ENCODE measurements around the gene SLC22A12.

SLC22A12 gene

GRCh38 chr11:64600281-64600992 lies 9.4 kb downstream of the SLC22A12 start:
- no peak overlapping the region for H3K27ac Mint-ChIP-seq

DNA sequence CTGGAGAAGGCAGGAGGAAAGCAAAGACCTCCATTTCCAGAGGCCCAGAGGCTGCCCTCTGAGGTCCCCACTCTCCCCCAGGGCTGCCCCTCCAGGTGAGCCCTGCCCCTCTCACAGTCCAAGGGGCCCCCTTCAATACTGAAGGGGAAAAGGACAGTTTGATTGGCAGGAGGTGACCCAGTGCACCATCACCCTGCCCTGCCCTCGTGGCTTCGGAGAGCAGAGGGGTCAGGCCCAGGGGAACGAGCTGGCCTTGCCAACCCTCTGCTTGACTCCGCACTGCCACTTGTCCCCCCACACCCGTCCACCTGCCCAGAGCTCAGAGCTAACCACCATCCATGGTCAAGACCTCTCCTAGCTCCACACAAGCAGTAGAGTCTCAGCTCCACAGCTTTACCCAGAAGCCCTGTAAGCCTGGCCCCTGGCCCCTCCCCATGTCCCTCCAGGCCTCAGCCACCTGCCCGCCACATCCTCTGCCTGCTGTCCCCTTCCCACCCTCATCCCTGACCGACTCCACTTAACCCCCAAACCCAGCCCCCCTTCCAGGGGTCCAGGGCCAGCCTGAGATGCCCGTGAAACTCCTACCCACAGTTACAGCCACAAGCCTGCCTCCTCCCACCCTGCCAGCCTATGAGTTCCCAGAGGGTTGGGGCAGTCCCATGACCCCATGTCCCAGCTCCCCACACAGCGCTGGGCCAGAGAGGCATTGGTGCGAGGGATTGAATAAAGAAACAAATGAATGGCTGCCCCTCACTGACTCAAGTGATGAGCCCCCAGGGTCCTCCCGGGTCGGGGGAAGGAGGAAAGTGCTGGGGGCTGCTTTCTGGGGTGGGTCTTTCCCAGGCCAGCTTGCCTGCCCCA lies 10.8 kb downstream of the SLC22A12 start:
- no peak overlapping the region for H3K27ac Mint-ChIP-seq

More at GRCh38 chr11:64600281-64600992, 9.4 kb downstream of the SLC22A12 start:
- intact Hi-C loops (cut with micrococcal nuclease), result no loop called here
- Mint-ChIP-seq H3K36me3 (ENCODE audit: low read depth) (no peaks in the 10 kb centered on the region), H3K27me3 (peaks cover 9% of the 10 kb centered on the region), H3K4me3 (no peak overlapping the region), H3K4me1 (ENCODE audit: low read depth) (peaks cover 8% of the 10 kb centered on the region), H3K9me3 (no peaks in the 10 kb centered on the region)

GRCh38 chr11:64602466-64603070 lies 11.5 kb downstream of the SLC22A12 start:
- no peak overlapping the region for H3K27ac Mint-ChIP-seq
- intact Hi-C loops (cut with micrococcal nuclease), result no loop called here
- peaks cover 17% of the 10 kb centered on the region for H3K27me3 Mint-ChIP-seq
- no peaks in the 10 kb centered on the region for H3K36me3 Mint-ChIP-seq (ENCODE audit: low read depth)
- H3K4me3 Mint-ChIP-seq, result no peak overlapping the region
- peaks cover 11% of the 10 kb centered on the region for H3K4me1 Mint-ChIP-seq (ENCODE audit: low read depth)
- H3K9me3 Mint-ChIP-seq, result no peaks in the 10 kb centered on the region

More for the DNA sequence above, 10.8 kb downstream of the SLC22A12 start:
- no peaks in the 10 kb centered on the region for H3K36me3 Mint-ChIP-seq (ENCODE audit: low read depth)
- no peaks in the 10 kb centered on the region for H3K9me3 Mint-ChIP-seq
- peaks cover 11% of the 10 kb centered on the region for H3K4me1 Mint-ChIP-seq (ENCODE audit: low read depth)
- intact Hi-C loops (cut with micrococcal nuclease), result no loop called here
- peaks cover 17% of the 10 kb centered on the region for H3K27me3 Mint-ChIP-seq
- H3K4me3 Mint-ChIP-seq, result no peak overlapping the region

DNA sequence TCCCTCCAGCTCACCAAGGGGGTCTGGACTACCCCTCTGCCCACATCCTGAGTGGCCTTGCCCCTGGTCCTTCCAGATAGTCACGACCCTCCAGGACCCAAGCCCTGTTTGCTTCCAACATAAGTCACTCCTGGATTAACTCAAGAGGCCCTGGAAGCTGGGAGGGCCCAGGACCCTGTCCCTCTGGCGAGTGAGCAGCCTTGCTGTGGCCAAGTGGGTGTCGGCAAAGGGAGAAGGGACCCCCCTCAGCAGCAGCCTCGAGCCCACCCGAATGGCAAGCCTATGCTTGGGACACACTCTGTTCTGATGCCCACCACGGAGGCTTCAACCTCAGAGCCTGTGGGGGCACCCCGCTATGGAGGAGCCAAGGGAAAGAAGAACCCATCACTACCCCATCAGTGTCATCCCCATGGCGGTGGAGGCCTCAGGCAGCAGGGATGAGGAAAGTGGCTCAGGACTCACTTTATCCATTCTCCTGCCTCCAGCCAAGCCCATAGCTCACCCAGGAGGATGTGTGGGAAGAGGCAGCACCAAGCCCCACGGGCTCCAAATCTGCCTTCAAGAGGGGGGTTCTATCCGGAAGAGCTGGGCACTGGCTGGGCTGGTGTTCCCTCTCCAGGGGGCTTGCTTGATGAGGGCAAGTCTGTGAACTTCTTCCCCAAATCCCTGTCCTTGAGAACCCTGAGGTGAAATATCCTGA lies 12.5 kb downstream of the SLC22A12 start:
- Mint-ChIP-seq H3K36me3 (ENCODE audit: low read depth) (no peaks in the 10 kb centered on the region), H3K27me3 (peaks cover 16% of the 10 kb centered on the region), H3K4me3 (no peak overlapping the region), H3K27ac (no peak overlapping the region), H3K9me3 (no peaks in the 10 kb centered on the region), H3K4me1 (ENCODE audit: low read depth) (peaks cover 11% of the 10 kb centered on the region)
- intact Hi-C loops (cut with micrococcal nuclease), result no loop called here

GRCh38 chr11:64604458-64605243 lies 13.6 kb downstream of the SLC22A12 start:
- peaks cover 11% of the 10 kb centered on the region for H3K4me1 Mint-ChIP-seq (ENCODE audit: low read depth)
- no peaks in the 10 kb centered on the region for H3K9me3 Mint-ChIP-seq
- intact Hi-C loops (cut with micrococcal nuclease), result no loop called here
- no peak overlapping the region for H3K27ac Mint-ChIP-seq
- no peaks in the 10 kb centered on the region for H3K36me3 Mint-ChIP-seq (ENCODE audit: low read depth)
- H3K4me3 Mint-ChIP-seq, result no peak overlapping the region
- H3K27me3 Mint-ChIP-seq, result peaks cover 20% of the 10 kb centered on the region

DNA sequence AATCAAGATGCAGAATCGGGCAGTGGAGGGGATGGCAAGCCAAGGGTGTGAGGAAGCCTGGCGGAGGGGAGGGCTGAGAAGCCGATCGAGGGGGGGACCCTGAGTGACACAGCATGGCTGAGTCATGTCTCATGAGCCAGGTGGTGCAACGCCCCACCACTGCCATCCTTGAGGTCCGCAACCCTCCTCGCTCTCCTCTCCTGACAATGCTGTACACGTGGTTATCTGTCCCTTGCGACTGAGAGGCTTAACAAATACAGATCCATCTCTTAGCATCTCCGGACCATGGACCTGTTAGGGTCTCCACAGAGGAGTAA lies 14.2 kb downstream of the SLC22A12 start:
- intact Hi-C loops (cut with micrococcal nuclease), result no loop called here
- Mint-ChIP-seq H3K36me3 (ENCODE audit: low read depth) (no peaks in the 10 kb centered on the region), H3K27ac (no peak overlapping the region), H3K27me3 (peaks cover 20% of the 10 kb centered on the region), H3K4me3 (no peak overlapping the region), H3K9me3 (no peaks in the 10 kb centered on the region), H3K4me1 (ENCODE audit: low read depth) (peaks cover 11% of the 10 kb centered on the region)

GRCh38 chr11:64605656-64606585 lies 14.9 kb downstream of the SLC22A12 start:
- H3K4me3 Mint-ChIP-seq, result no peak overlapping the region
- no peak overlapping the region for H3K27ac Mint-ChIP-seq
- peaks cover 20% of the 10 kb centered on the region for H3K27me3 Mint-ChIP-seq
- no peaks in the 10 kb centered on the region for H3K9me3 Mint-ChIP-seq
- intact Hi-C loops (cut with micrococcal nuclease), result no loop called here
- no peaks in the 10 kb centered on the region for H3K36me3 Mint-ChIP-seq (ENCODE audit: low read depth)
- H3K4me1 Mint-ChIP-seq (ENCODE audit: low read depth), result peaks cover 13% of the 10 kb centered on the region

DNA sequence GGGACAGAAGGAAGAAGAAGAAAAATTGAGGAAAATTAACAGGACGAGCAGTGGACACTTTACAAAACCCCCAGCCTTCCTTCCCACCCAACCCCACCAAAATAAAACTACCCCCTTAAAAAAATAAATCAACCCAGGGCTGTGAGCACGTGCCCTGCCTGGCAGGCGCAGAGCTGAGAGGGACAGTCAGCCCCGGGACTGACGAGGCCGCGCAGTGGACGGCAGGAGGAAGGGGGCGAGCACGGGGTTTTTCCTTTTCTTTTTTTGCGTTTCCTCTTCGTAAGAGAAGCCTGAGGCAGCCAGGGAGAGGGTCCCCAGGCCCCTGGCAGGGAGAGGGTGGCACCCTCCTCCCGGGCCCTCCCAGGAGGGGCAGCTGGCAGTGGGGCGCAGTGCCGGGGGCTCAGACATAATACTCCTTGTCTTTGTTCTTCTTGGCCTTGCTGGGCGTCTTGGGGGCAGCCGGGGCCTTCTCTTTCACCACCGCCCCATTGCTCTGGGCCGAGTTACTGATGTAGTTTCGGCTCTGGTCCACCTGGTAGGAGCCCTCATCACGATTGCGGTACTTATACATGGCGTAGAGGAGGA lies 15.9 kb downstream of the SLC22A12 start:
- H3K9me3 Mint-ChIP-seq, result no peaks in the 10 kb centered on the region
- peaks cover 20% of the 10 kb centered on the region for H3K27me3 Mint-ChIP-seq
- intact Hi-C loops (cut with micrococcal nuclease), result no loop called here
- H3K36me3 Mint-ChIP-seq (ENCODE audit: low read depth), result no peaks in the 10 kb centered on the region
- no peak overlapping the region for H3K4me3 Mint-ChIP-seq
- no peak overlapping the region for H3K27ac Mint-ChIP-seq
- peaks cover 22% of the 10 kb centered on the region for H3K4me1 Mint-ChIP-seq (ENCODE audit: low read depth)

DNA sequence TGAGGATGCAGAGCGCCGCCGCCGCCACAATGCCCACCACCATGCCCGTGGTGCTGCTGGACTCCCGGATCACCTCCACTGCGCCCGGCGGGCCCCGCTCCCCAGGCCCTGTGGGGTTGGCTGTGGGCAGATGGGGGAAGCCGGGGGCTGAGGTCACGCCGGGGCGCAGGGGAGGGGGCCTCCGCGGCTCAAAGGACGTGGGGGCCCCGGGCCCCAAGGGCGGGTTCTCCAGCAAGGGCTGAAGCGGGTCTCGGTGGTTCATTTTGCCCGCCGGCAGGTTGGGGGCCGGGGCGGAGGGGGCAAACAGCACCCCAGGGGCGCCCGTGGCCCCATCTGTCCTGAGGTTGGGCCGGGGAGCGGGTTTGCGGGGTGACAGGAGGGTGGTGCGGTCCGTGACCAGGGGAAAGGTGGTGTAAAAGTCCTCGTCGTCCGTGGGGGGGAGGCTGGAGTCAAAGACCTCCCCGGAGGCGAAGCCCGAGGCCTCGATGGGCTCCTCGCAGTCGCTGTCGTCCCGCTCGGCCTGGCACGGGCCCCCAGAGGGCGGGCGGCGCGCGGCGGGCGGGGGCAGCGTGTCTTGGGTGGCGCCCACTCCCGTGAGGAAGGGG lies 16.5 kb downstream of the SLC22A12 start:
- intact Hi-C loops (cut with micrococcal nuclease), result no loop called here
- H3K4me1 Mint-ChIP-seq (ENCODE audit: low read depth), result peaks cover 28% of the 10 kb centered on the region

DNA sequence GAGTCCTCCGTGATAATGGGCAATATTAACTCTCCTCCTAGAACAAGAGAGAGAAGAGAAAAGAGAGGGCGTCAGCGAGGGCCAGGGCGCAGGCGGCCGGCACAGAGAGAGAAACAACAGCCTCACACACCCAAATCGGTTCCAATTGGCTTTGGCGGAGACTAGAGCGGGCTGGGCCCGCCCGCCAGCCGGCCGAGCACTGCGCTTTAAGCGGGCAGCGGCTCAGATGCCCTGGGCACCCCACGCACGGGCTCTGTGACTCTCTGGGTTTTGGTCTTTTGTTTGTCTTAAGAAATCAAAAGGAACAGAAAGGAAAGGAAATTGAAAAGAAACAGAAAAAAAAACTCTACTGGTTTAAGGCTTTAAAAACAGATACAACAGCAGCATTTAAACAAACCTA lies 17.0 kb downstream of the SLC22A12 start:
- H3K4me1 Mint-ChIP-seq (ENCODE audit: low read depth), result peaks cover 31% of the 10 kb centered on the region
- peaks cover 20% of the 10 kb centered on the region for H3K27me3 Mint-ChIP-seq
- no peaks in the 10 kb centered on the region for H3K9me3 Mint-ChIP-seq
- no peak overlapping the region for H3K4me3 Mint-ChIP-seq
- H3K36me3 Mint-ChIP-seq (ENCODE audit: low read depth), result no peaks in the 10 kb centered on the region
- no peak overlapping the region for H3K27ac Mint-ChIP-seq
- intact Hi-C loops (cut with micrococcal nuclease), result no loop called here

More for the DNA sequence above, 16.5 kb downstream of the SLC22A12 start:
- H3K27me3 Mint-ChIP-seq, result peaks cover 20% of the 10 kb centered on the region
- H3K9me3 Mint-ChIP-seq, result no peaks in the 10 kb centered on the region
- no peak overlapping the region for H3K4me3 Mint-ChIP-seq
- H3K27ac Mint-ChIP-seq, result no peak overlapping the region
- no peaks in the 10 kb centered on the region for H3K36me3 Mint-ChIP-seq (ENCODE audit: low read depth)

DNA sequence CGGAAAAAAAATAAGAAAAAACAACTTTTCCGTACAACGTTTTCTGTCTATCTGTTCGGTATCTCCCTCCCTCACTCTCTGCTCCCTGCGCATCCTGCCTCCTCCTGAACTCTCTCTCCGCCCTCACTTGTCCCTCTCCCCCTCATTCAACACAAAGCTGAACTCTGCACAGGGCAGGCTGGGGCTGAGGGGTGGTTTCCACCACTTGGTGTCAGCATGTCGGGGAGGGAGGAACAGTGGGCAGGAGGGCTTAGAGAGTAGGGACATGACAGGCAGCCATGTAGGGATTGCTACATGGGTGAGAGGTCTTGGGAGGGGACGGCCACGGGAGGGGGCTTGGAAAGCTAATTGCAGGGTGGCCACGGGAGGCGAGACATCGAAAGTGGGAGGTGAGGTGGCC lies 17.6 kb downstream of the SLC22A12 start:
- no peaks in the 10 kb centered on the region for H3K9me3 Mint-ChIP-seq
- H3K4me3 Mint-ChIP-seq, result no peak overlapping the region
- no peak overlapping the region for H3K27ac Mint-ChIP-seq
- intact Hi-C loops (cut with micrococcal nuclease), result no loop called here
- H3K36me3 Mint-ChIP-seq (ENCODE audit: low read depth), result no peaks in the 10 kb centered on the region
- H3K4me1 Mint-ChIP-seq (ENCODE audit: low read depth), result peaks cover 32% of the 10 kb centered on the region
- H3K27me3 Mint-ChIP-seq, result peaks cover 21% of the 10 kb centered on the region

DNA sequence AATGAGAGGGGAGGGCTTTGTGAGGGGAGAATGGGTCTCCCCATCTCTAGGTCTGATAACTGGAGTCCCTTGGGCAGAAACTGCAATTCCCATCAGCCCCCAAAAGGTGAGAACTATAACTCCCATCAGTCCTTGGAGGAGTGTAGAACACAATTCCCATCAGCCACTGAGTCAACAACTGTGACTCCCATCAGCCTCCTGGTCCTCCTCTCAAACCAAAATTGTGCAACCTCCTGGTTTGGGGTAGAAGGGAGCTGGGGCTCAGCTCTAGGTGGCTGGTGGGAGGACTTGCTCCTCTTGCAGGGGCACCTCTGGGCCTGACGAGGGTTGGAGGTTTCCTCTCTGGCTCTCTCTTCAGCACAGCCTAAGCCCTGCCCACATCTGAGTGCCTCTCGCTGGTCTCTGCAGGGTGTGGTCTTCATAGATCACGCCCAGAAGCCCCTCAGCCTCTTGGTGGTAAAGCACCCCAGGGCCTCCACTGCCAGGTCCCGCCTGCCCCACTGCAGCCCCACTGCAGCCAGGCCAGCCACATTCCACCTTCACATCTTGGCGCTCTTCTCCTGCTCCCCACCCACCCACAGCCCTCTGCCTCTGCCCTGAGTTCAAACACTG lies 18.5 kb downstream of the SLC22A12 start:
- Mint-ChIP-seq H3K4me3 (no peak overlapping the region), H3K9me3 (no peaks in the 10 kb centered on the region), H3K4me1 (ENCODE audit: low read depth) (peaks cover 38% of the 10 kb centered on the region), H3K36me3 (ENCODE audit: low read depth) (no peaks in the 10 kb centered on the region), H3K27me3 (peaks cover 20% of the 10 kb centered on the region), H3K27ac (no peak overlapping the region)
- intact Hi-C loops (cut with micrococcal nuclease), result no loop called here
